HG02973 (cell line): ENCODE data around the gene TRHDE.
A peak's percentile ranks its signal among the peaks of the same experiment; 100 is the strongest.
"Not testable (repeated sequence)": the region's sequence is repeated elsewhere in the genome, so short reads cannot be mapped to it uniquely, and the experiment has no call there.

Source experiments
- ATAC-seq: cut with Tn5 transposase; IDR thresholded peaks from one replicate; pipeline ENCODE4 v1.9.1; 2021; ENCODE audit warnings: moderate library complexity; ENCODE audit not compliant: unreplicated experiment

Gene TRHDE

GRCh38 chr12:72586456-72586855 is 314.3 kb downstream of the TRHDE start:
- no peak for ATAC-seq

DNA sequence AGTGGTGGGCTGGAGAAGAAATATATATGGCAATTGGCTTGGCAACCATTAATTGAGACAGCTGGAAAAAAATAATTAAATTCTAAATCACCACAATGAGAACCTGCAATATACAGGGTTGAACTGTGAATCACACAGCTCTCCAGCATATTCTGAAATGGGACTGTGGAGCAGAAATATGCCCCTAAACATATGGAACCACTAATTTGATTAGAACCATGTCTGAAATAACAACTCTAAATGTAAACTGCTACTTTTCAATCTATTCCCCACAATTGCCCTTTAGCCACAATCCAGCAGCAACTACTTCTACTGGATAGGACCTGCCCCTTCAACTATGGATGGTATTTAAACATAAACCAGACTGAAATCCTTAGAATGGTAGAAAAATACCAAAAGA is 330.4 kb downstream of the TRHDE start:
- no peak for ATAC-seq

GRCh38 chr12:72605975-72606374 is 333.8 kb downstream of the TRHDE start:
- ATAC-seq, result no peak

GRCh38 chr12:72610342-72610741 is 338.2 kb downstream of the TRHDE start:
- no peak for ATAC-seq

DNA sequence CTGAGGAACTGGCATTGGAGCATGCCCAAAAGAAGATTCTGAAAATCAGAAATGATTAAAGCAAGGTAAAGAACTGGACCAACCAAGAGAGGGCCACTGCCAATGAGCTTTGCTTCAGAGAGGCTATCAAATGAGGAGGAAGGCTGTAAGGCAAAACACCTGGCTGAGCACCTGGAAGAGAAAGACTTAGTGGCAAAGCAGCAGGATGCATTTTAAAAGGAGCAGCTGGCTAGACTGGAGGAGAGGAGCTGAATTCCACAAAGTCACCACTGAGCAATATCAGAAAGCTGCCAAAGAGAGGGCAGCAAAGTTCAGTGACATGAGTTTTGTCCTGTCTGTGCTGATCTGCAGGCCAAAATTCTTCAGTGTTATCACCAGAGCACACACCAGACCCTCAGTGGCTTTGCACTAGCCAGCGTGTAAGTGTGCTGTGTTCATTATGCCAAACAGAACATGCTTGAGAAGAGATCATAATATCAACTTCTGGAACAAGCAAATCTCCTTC is 338.7 kb downstream of the TRHDE start:
- no peak for ATAC-seq

DNA sequence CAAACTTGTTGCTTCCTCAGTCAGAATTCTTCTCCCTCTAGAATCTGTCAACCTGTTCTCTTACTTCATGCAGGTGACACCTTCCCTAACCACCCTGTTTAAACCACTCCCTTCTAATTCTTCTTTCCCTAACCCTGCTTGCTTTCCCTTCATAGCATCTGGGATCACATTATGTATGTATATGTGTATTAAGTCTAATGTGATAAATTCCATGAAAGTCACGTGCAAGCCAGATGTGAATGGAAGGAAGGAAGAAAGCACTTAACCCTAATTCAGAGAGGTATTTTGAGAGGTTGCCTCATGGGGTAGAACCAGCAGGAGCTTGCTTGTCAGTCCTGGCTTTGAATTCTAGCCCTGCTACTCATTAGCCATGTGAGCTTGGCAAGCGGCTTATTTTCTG is 340.0 kb downstream of the TRHDE start:
- no peak for ATAC-seq

- ATAC-seq, result no peak
These were observed 346.6 kb downstream of the TRHDE start for GRCh38 chr12:72618764-72619163.

DNA sequence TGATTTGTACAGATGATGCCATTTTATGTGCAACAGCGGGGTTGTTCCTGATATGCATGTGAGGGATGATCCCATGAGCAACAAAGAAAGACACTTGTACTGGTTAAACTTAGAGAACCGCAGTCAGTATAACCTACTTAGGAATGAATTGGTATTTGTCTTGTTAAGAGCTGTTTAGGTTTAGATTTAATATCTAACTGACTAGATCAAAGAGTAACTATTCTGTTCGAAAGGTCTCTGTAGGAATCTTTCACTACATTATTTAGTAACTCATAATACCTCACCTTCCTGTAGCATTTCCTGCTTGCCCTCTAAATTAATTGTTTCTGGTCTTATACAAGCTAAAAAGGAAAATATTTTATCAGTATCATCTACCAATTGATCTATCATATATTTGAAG is 350.4 kb downstream of the TRHDE start:
- ATAC-seq, result no peak

GRCh38 chr12:72631926-72632685 is 359.9 kb downstream of the TRHDE start:
- no peak for ATAC-seq

- ATAC-seq, result no peak
These were observed 370.5 kb downstream of the TRHDE start for GRCh38 chr12:72642706-72643105.

GRCh38 chr12:72647139-72647538 is 375.0 kb downstream of the TRHDE start:
- no peak for ATAC-seq

DNA sequence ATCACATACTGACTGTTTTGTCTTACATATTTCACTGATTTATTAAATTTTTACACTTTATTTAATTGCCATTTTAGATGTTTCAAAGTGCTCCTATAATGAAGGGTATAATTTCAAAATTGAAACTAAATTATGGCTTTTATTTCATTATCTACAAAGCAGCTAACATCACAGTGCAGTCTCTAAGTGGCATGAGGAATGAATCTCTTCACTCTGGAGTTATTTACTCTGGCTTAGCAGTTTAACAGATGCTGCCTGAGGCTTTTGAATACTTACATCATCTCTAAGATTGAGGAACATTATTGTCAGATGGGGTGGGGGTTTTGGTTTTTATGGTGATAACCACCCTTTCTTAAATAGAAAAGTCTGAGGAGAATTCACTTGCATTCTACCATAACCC is 386.4 kb downstream of the TRHDE start:
- ATAC-seq, result no peak

DNA sequence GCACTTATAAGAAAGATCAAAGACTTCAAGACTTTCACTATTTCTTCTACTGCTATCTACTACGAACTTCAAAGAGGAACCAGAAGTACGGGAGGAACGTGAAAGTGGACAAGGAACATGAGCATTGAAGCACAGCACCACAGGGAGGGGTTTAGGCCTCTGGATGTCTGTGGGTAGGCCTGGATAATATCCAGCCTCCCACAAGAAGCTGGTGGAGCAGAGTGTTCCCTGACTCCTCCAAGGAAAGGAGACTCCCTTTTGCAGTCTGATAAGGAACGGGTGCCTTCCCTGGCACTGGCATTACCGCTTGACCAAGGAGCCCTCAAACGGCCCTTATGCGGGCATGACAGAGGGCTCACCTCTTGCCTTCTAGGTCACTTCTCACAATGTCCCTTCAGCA is 388.0 kb downstream of the TRHDE start:
- not testable (repeated sequence) for ATAC-seq

- ATAC-seq, result peak; percentile 69
These were observed 401.7 kb downstream of the TRHDE start for GRCh38 chr12:72673853-72674252.

DNA sequence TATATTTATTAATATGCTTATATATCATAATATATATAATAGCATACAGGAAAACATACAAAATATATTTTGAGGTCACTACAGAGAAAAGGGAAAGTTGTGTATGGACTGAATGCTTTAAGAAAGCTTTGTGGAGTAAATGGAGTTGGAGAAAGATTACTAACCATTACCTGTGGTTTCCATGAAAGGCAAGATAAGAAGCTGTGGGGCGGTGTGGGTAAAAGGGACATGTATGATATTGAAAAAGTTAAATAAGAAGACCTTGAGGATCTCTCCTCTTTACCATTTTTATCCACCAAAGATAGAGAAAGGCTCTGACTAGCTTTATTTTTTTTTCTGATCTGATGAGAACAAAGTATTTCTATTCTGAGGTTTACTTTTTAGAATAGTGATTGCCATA is 404.4 kb downstream of the TRHDE start:
- no peak for ATAC-seq

- ATAC-seq, result no peak
These were observed 405.0 kb downstream of the TRHDE start for GRCh38 chr12:72677139-72677538.

GRCh38 chr12:72677846-72678245 is 405.7 kb downstream of the TRHDE start:
- no peak for ATAC-seq

DNA sequence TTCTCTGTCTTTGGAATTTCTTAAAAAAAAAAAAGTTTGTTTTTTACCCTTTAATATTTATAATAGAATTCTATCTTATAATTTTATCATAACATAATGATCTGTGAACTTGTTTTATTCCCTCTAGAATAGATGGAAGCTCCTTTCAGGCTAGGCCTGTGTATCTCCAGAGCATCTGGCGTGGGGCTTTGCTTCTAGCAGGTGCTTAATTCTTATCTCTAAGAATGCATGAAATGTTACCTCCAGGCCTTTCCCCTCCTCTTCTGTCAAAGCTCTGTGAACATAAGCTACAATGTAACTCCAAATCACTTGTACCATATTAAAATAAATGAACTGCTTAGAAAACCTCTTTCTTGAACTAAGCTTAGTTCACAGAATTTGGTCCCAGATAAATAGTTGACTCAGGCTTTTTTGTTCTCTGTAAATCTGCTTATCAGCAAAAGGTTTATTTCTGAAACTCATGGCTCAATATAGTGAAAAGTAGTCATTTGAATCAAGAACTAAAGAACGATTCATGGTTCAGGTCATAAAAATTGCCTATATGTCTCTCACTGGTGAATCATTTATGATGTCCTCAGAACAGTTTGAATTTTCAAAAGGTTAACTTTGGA is 407.1 kb downstream of the TRHDE start:
- no peak for ATAC-seq

DNA sequence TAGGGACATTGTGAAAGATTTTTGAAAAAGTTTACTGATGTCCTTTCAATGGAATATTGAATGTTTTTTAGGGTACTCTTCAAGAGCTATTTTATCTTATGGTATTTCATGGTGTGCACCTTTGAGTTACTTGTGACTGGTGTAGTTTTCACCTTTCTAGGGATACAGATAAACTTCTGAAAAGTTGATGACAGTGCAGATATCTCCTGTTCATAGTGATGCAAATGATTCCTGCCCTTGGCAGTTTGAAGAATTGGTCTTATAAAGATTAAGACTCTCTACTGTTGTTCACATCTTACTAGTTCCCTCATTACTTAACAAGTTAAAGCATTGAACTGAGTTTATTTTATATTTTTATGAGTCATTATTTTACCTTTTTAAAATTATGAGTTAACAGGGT is 408.9 kb downstream of the TRHDE start:
- no peak for ATAC-seq

GRCh38 chr12:72684491-72684890 is 412.3 kb downstream of the TRHDE start:
- ATAC-seq, result no peak

DNA sequence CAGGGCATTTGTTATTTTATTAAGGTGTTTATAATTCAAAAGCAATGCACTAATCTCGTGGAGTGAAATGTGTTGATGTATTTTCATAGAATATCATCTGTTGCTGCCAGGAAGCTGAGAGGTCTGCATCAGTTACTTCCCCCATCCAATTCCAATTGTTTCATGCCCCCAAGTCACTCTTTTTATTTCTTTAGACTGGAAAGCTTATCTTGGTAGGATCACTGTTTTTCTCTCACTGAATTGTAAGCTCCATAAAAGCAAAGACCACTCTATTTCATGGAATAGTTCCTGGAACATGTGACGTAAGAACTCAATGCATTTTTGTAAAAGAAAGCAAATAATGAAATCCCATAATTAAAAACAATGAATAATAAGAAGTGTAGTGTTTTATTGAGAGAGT is 420.2 kb downstream of the TRHDE start:
- ATAC-seq, result no peak

- no peak for ATAC-seq
These were observed 422.0 kb downstream of the TRHDE start for GRCh38 chr12:72694193-72694592.

DNA sequence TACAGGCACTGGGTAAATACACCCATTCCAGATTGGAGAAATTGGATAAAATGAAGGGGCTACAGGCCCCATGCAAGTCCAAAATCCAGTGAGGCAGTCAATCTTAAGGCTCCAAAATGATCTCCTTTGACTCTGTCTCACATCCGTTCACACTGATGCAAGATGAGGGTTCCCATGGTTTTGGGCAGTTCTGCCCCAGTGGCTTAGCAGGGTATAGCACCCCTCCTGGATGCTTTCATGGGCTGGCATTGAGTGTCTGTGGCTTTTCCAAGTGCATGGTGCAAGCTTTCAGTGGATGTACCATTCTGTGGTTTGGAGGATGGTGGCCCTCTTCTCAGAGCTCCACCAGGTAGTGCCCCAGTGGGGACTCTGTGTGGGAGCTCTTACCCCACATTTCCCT is 427.2 kb downstream of the TRHDE start:
- ATAC-seq, result no peak
